Activated CD4-positive, alpha-beta T cell treated with anti-CD3 and anti-CD28 coated beads, Interleukin-2, Interleukin-4, amounts not matched to agents 100 ng/mL and 50 ng/mL, durations not matched to agents 16 hours and 8 hours (primary cell): ENCODE data around the gene SMIM23.
"Not testable (repeated sequence)": the region's sequence is repeated elsewhere in the genome, so short reads cannot be mapped to it uniquely, and the experiment has no call there.

Experiments used
- DNase-seq: peaks from one replicate; pipeline ENCODE4 v3.0.0-alpha.2; 2020; ENCODE audit warnings: low spot score

The SMIM23 gene

GRCh38 chr5:171773106-171773505, 12.5 kb upstream of the SMIM23 start:
- DNase-seq, result no peak

GRCh38 chr5:171774418-171774817, 11.2 kb upstream of the SMIM23 start:
- DNase-seq, result no peak

GRCh38 chr5:171776213-171776612, 9.4 kb upstream of the SMIM23 start:
- no peak for DNase-seq

GRCh38 chr5:171776770-171777759, 8.6 kb upstream of the SMIM23 start:
- DNase-seq, result no peak

- not testable (repeated sequence) for DNase-seq
Measured at GRCh38 chr5:171781744-171782143, 3.9 kb upstream of the SMIM23 start.

GRCh38 chr5:171782332-171782966, 3.2 kb upstream of the SMIM23 start:
- no peak for DNase-seq

- no peak for DNase-seq
Measured at GRCh38 chr5:171783051-171783450, 2.6 kb upstream of the SMIM23 start.

- no peak for DNase-seq
Measured at GRCh38 chr5:171789353-171789752, 3.7 kb downstream of the SMIM23 start.

GRCh38 chr5:171790408-171790807, 4.8 kb downstream of the SMIM23 start:
- no peak for DNase-seq

GRCh38 chr5:171794470-171794960, 8.9 kb downstream of the SMIM23 start:
- DNase-seq, result no peak

GRCh38 chr5:171795381-171795780, 9.8 kb downstream of the SMIM23 start:
- no peak for DNase-seq

- DNase-seq, result no peak
Measured at GRCh38 chr5:171796436-171796835, 10.8 kb downstream of the SMIM23 start.

- DNase-seq, result no peak
Measured at GRCh38 chr5:171797543-171797942, 11.9 kb downstream of the SMIM23 start.

- DNase-seq, result no peak
Measured at GRCh38 chr5:171798418-171798817, 12.8 kb downstream of the SMIM23 start.

GRCh38 chr5:171801839-171802238, 16.2 kb downstream of the SMIM23 start:
- no peak for DNase-seq

GRCh38 chr5:171805746-171806145, 20.1 kb downstream of the SMIM23 start:
- no peak for DNase-seq

GRCh38 chr5:171806976-171807747, 21.5 kb downstream of the SMIM23 start:
- no peak for DNase-seq

- no peak for DNase-seq
Measured at GRCh38 chr5:171808453-171808852, 22.8 kb downstream of the SMIM23 start.

- no peak for DNase-seq
Measured at GRCh38 chr5:171808951-171809350, 23.3 kb downstream of the SMIM23 start.

- no peak for DNase-seq
Measured at GRCh38 chr5:171810227-171810626, 24.6 kb downstream of the SMIM23 start.

GRCh38 chr5:171813270-171813669, 27.7 kb downstream of the SMIM23 start:
- no peak for DNase-seq

GRCh38 chr5:171813813-171814490, 28.3 kb downstream of the SMIM23 start:
- no peak for DNase-seq
